Brain pericyte (primary cell): ENCODE measurements around the gene ATP2C1.

ENCODE experiments used
- DNase-seq: peaks from one replicate; pipeline ENCODE4 v3.0.0-alpha.2; 2012; ENCODE audit warnings: low read depth, low spot score

Gene ATP2C1

GRCh38 chr3:130894130-130894985, 474 bp downstream of the ATP2C1 start:
- no peak for DNase-seq

- DNase-seq, result no peak
Measured at GRCh38 chr3:130894986-130895280, 1.0 kb downstream of the ATP2C1 start.

DNA sequence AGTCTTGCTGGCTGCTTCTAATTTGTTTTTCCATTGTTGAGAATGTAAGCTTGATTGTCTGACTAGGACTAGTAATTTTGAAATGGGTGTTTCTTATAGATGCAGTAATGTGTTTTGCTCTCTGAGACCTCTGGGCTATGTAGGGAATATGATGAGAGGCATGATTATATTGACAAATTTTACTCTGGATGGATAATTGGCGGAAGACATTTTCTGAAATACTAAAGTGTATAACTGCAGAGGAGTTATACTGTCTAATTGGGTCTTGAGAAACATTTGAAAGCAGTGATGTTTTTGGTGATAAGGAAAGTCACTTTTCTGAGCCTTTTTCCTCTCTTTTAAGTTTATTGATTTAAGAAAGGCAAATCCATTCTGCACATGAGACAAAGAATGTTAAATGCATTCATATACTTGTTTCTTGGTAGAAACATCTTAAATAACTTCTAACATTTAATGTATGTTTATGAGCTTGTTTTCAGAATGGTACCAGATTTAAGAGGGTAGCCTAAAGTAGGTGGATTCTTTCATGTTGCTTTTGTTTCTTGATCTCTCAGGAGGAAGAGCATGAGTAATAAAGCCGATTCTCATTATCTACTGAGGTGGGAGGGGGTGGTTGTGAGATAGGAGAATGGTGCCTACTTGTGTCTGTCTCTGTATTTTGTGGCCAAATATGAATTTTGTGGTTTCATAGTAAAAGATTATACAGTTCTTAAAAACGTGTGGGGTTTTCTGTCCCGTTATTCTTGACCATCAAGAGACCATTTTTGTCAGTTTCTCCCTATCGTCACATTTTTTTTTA, 2.0 kb downstream of the ATP2C1 start:
- DNase-seq, result no peak

GRCh38 chr3:130897316-130897715, 3.4 kb downstream of the ATP2C1 start:
- DNase-seq, result no peak

- DNase-seq, result no peak
Measured at GRCh38 chr3:130900959-130901358, 7.1 kb downstream of the ATP2C1 start.

GRCh38 chr3:130901463-130902204, 7.8 kb downstream of the ATP2C1 start:
- no peak for DNase-seq

GRCh38 chr3:130903412-130903908, 9.6 kb downstream of the ATP2C1 start:
- no peak for DNase-seq

- DNase-seq, result no peak
Measured at GRCh38 chr3:130904491-130904890, 10.6 kb downstream of the ATP2C1 start.

- no peak for DNase-seq
Measured at GRCh38 chr3:130905551-130905950, 11.7 kb downstream of the ATP2C1 start.

DNA sequence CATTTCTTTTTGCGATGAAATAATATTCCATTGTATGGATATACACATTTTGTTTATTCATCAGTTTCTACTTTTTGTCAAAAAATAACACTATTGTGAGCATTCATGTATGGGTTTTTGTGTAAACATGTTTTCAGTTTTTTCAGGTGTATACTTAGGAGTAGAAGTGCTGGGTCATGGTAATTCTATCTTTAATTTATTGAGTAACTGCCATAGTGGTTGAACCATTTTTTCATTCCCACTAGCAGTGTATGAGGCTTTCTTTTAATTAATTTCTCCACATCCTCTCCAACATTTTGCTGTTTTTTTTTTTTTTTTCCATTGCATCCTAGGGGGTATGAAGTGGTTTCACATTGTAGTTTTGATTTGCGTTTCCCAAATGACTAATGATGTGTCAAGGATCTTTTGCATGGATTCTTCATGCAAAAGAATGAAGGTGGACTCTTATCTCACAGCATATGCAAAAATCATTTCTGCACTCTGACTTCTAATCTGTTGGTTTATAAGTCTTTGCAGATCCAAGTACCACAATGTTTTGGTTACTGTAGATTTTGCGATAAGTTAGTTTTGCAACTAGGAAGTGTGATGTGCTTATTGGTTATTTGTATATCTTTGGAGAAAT, 12.6 kb downstream of the ATP2C1 start:
- DNase-seq, result no peak

DNA sequence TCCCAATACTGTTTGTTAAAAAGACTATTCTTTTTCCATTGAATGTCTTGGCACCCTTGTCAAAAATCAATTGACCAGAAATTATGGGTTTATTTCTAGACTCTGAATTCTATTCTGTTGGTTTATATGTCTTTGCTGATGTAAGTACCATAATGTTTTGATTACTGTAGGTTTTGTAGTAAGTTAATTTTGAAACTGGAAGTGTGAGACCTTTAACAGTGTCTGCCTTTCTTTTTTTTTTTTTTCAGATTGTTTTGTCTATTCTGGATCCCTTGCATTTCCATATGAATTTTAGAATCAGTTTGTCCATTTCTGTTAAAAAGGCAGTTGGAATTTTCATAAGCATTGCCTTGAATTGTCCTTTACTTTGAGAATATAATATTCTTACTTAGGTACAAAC, 13.6 kb downstream of the ATP2C1 start:
- no peak for DNase-seq

DNA sequence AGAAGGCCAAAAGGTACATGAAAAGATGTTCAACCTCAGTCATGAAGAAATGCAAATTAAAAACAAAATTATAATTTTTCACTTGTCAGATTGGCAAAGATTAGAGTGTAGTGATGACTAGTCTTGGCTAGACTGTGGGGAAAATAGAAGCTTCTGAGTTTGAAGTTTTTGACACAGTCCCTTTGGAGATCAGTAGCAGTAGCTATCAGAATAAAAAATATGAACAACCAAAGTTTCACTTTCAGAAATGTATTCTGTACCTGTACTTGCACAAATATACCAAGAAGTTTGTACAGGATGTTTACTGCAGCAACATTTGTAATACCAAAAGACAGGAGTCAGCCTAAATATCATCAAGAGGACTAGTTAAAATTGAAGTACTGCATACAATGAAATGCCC, 14.1 kb downstream of the ATP2C1 start:
- DNase-seq, result no peak

GRCh38 chr3:130915567-130916292, 21.8 kb downstream of the ATP2C1 start:
- DNase-seq, result no peak

- no peak for DNase-seq
Measured at GRCh38 chr3:130916507-130917167, 22.8 kb downstream of the ATP2C1 start.

GRCh38 chr3:130918328-130918727, 24.4 kb downstream of the ATP2C1 start:
- DNase-seq, result no peak

DNA sequence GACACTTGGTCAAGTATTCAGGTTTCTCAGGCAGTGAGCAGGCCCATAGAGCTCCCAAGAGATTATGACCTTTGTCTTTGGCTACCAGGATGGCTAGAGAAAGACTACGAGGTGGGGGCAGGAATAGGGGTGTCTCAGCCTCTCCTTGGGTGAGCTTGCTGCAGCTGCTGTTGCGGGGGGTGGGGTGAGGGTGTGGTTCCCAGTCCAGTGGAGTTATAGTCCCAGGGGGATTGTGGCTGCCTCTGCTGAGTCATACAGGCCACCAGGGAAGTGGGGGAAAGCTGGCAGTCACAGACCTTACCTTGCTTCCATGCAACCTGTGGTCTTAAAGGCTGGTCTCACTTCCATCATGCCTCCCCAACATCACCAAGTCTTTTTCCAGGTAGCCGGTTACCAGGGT, 31.7 kb downstream of the ATP2C1 start:
- no peak for DNase-seq

DNA sequence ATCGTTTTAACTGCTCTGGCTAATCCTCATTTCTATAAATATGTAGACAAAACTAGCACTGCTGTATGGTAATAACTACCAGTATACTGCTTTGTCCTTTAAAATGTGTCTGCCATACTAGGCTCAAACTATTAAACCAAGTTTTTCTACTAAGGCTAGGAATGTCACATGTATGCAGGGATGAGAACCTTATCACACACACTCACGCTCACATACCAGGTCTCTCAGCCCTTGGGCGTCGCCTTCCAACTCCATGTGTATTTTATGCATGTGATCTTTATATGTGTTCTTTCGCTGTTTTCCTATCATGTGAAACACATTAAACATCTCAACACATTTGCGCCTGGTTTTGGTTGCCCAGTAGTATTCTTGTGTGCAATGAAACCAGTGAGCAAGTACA, 32.6 kb downstream of the ATP2C1 start:
- DNase-seq, result no peak

- DNase-seq, result no peak
Measured at GRCh38 chr3:130929804-130930203, 35.9 kb downstream of the ATP2C1 start.

DNA sequence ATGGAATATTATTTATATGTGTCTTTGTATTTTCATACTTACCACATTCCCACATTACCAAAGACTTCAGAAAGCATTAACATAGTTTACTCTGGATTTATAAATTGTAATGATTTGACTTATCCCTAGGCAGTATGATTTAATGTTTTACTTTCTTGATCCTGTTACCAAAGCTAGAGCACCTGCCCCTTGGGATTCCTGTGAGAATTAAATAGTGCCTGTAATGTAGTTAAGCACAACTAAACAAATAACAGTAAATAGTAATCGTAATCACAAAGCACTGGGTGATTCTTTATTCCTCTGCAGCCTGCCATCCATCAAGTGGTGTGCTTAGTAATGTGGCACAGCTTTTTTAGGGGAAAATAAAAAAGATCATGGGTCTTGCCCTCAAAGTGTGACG, 39.1 kb downstream of the ATP2C1 start:
- no peak for DNase-seq

- DNase-seq, result no peak
Measured at GRCh38 chr3:130933801-130934345, 40.0 kb downstream of the ATP2C1 start.
